ENCODE measurements around the gene METTL9.
"Not testable (repeated sequence)": the region's sequence is repeated elsewhere in the genome, so short reads cannot be mapped to it uniquely, and the experiment has no call there.

The METTL9 gene

DNA sequence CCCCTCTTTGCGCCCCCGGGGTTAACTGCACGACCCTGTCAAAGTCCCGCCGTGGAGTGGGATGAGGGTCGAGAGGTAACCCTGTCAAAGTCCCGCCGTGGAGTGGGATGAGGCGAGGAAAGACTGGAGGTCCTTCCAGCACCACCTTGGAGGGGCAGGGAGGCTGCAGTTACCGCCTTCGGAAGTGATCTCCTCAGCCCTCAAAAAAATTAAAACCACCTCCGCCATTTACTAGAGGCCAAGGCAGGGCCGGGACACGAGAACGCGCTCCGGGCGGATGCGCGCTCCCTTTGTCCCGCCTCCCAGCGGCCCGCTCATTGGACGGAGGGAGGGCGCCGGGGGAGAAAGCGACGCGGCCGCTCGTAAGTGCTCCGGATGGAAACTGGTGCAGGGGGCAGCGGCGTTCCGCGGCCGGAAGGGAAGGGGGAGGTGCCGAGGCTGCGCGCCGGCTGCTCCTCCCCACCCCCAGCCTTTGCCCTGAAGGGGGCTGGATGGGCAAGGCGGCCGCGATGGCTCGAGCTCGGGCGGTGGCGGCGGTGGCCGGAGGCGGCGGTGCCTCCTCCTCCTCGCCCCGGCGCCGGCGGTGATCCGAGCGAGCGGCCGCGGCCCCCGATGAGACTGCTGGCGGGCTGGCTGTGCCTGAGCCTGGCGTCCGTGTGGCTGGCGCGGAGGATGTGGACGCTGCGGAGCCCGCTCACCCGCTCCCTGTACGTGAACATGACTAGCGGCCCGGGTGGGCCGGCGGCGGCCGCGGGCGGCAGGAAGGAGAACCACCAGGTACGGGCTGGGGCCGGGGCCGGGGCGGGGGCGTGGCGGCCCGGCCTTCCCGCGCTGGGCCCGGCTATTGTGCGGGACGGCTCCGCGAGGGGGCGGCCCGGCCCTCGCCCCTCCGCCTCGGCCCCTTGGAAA lies at the start of gene METTL9:
METTL9 (plus strand) TSS at position 456 of the 909 bp plus-strand sequence; CDS start at position 613, 157 bp downstream.
- peak; percentile 97 for DNase-seq (ENCODE audit: low read depth)

DNA sequence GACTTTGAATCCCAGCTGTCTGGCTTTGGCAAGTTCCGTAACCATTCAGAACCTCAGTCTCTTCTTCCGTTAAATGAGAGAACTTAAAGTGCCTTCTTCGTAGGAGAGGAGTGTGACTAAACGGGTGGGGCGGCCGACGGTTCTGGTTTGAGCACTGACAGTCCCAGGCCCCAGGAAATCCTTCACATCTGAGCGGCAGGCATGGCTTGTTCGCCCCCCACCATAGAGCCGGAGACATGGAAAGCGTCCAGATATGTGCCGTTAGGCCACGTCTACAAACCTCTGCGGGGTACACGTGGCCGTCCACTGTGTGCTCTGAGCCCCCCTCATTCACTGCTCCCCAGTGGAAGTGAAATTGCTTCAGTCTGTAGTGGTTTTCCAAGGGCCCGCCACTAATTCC lies 49.4 kb upstream of the METTL9 start:
- DNase-seq (ENCODE audit: low read depth) = not testable (repeated sequence)

DNA sequence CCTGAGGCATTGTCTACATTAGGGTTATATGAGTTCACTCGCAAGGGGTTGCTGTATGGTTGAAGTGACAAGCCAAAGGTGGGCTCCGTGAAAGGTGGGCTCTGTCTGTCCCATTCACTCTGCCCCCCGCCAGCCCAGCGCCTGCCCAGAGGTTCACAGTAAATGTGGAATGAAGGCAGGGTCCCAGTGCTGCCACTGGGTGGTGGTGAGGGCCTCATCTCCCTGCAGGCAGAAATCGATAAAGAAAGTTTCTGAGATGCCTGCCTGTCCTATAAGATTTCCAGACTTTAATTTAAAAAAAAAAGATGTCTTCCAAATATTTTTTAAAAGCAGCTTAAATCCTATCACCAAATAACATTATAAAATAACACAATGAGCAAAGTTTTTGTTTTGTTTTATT lies 48.9 kb upstream of the METTL9 start:
- DNase-seq (ENCODE audit: low read depth) = not testable (repeated sequence)

DNA sequence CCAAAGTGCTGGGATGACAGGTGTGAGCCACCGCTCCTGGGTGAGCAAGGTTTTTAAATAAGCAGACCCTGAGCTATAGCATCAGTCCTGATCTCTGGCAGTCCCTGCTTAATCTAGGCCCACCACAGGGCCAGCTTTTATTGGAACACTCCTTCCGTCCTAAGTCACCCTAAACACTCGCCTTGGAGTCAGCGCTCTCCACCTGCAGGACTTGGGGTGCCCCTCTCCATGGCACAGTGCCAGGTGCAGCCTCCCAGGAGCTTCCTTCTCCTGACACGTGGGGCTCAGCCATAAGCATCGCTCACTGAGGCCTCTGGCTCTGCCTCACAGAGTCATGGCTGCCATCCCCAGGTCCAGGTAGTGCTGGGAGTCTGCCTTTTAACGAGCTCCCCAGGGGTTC lies 48.3 kb upstream of the METTL9 start:
- not testable (repeated sequence) for DNase-seq (ENCODE audit: low read depth)

DNA sequence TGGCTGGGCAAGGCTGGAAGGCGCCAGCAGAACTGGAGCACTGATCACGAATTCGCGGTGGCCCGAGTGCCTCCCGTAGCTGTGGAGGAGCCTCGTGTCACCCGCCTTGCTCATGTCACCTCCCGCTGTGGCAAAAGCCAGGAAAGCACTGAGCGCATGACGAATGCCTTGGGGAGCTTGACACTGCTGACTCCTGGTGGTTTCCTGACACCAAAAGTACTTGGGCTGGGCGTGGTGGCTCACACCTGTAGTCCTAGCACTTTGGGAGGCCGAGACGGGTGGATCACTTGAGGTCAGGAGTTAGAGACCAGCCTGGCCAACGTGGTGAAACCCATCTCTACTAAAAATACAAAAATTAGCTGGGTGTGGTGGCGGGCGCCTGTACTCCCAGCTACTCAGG lies 47.8 kb upstream of the METTL9 start:
- DNase-seq (ENCODE audit: low read depth) = not testable (repeated sequence)

DNA sequence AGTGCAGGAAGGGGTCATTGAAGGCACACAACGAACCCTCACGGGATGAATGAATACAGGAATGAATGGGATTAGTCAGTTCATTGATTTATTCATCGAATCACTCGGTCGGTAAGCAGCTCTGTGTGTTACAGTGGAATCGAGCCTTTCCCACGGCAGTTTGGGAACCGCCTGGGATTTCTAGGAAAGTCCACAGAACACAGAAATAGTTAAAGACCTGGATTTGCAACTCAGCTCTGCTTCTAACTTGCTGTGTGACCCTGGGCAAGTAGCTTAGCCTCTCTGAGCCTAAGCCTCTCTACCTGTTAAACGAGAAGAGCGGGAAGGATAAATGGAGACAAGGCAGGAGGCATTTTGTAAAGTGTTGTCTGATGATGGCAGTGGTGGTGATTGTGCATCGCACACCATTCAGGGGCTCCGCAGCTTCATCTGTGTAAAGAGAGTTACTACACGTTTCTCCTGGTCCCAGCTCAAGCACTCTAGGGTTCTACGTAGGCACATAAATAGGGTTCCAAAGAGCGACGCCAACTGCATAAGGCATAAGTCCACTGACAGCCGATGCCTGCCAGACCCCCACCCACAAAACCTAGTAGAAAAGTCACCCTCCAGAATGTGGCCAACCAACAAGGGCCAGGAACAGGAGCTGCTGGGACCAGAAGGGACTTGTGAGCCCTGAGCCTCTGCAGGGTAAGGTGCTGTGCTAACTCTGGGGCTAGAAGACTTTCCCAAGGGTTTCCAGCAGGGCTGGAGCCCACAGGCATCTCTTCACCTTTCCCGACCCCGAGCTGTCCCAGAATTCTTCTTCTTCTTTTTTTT lies 45.7 kb upstream of the METTL9 start:
- not testable (repeated sequence) for DNase-seq (ENCODE audit: low read depth)

DNA sequence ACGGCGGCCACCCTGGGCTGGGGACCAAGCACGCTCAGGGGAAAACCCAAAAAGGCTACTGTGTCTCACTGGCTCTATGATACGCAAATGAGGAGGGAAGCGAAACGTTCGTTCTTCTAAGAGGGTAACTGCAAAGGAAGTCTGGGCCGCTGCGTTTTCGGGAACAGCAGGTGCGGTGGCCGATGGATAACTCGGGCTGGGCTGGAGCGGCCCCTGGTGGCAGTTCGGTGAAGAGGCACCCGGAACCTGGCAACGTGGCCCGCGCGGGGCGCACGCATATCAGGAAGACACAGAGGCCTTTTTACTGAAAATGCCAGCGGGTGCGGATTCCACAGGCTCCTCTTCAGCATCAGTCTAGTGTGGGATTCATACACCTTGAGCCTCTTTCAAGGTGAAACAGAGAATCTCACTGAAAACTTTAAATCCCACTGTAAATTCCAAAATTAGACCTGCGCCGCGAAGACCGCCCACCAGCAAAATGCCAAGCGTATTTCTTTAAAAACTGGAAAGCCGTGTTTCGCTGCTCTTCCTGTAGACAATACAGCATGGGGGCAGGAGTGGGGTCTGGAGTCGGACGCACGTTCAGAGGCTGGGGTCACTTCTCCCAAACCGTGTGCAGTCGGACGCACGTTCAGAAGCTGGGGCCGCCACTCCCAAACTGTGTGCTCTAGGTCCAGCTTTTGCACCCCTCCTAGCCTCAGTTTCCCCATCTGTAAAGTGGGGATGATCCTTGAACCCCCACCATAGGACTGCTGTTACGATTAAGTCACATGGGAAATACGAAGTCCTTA lies 44.4 kb upstream of the METTL9 start:
- DNase-seq (ENCODE audit: low read depth) = peak; percentile 67

DNA sequence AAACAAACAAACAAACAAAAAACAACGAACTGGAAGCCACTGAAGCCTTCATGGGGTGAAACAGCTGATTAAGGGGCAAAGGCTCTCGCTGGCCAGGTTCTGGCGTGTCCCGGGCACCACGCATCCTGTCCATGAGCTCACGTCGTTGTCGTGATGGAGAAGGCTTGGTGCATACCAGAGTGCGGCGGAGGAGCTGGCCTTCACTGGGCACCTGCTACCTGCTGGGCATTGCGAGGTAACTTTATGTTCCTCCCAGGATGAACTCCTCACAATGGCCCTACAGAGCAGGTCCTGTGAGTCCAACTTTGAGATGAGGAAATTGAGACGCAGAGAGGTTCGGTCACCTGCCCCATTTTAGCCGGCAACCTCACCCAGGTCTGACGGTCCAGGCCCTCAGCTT lies 43.8 kb upstream of the METTL9 start:
- not testable (repeated sequence) for DNase-seq (ENCODE audit: low read depth)

DNA sequence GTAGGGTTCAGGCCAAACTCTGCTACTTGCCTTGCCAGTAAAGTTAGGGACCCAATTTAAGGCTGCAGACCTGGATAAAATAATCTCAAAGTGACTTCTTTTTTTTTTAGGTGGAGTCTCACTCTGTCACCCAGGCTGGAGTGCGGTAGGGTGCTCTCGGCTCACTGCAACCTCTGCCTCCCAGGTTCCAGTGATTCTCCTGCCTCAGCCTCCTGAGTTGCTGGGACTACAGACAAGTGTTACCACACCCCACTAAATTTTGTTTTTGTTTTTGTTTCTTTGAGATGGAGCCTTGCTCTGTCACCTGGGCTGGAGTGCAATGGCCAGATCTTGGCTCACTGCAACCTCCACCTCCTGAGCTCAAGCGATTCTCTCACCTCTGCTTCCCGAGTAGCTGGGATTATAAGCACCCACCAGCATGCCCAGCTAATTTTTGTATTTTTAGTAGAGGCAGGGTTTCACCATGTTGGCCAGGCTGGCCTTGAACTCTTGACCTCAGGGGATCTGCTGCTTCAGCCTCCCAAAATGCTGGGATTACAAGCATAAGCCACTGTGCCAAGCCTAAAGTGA lies 43.3 kb upstream of the METTL9 start:
- DNase-seq (ENCODE audit: low read depth) = not testable (repeated sequence)

DNA sequence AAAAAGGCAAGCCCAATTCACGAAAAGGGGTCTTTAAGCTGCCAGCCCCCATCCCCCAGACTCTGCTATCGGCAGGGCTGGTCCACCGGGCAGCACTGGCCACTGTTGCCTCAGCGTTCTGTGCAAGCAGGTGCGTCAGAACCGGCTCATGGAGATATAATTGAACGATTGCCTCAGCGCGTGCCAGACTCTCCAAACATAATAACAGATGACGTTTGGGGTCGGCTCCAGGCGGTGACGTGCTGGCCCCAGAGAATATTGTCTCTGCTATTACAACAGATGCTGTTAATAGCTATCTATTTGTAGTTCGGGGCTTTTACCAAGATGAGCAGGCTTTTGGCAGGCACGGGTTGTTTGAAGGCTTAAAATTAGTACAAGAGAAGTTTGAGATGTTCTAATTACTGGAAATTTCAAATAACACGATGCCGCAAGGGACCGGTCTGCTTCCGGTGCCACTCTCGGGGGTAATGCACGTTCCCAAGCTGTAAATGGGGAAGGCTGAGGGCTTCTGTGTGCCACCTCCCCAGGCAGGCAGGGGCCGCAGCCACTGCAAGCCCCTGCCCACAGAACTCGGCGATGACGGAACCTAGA lies 42.6 kb upstream of the METTL9 start:
- peak; percentile 45 for DNase-seq (ENCODE audit: low read depth)

DNA sequence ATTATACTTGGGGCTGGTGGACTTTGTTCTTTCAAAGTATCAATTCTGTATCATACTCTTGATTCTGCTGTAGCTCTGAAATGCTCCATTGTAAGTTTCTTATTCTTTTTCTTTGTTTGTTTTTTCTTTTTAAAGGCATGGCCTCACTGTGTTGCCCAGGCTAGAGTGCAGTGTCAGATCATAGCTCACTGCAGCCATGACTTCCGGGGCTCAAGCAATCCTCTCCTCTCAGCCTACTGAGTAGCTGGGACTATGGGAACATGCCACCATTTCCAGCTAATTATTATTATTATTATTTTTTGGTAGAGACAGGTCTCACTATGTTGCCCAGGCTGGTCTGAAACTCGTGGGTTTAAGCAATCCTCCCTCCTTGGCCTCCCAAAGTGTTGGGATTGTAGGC lies 38.9 kb upstream of the METTL9 start:
- no peak for DNase-seq (ENCODE audit: low read depth)

DNA sequence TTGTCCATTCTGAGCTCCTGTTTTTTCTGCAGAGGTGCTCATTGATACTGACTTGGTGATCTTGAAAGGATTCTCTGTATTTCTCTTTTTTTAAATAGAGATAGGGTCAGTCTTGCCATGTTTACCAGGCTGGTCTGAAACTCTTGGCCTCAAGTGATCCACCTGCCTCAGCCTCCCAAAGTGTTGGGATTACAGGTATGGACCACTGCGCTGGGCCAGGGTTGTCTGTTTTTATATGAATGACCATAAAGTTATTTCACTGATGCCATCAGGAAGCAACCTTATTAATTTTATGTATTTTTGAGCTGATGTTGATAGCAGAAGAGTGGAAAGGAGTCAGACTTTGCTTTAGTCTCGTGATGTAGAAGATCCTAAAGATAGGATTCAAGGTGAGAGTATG lies 35.7 kb upstream of the METTL9 start:
- no peak for DNase-seq (ENCODE audit: low read depth)

DNA sequence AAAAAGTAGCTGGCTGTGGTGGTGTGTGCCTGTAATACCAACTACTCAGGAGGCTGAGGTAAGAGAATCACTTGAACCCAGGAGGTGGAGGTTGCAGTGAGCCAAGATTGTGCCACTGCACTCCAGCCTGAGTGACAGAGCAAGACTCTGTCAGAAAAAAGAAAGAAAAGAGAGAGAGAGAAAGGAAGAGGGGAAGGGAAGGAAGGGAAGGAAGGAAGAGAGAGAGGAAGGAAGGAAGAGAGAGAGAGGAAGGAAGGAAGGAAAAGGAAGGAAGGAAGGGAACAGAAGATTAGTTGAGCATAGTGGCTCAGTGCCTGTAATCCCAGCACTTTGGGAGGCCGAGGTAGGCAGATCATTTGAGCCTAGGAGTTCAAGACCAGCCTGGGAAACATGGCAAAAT lies 35.0 kb upstream of the METTL9 start:
- not testable (repeated sequence) for DNase-seq (ENCODE audit: low read depth)

DNA sequence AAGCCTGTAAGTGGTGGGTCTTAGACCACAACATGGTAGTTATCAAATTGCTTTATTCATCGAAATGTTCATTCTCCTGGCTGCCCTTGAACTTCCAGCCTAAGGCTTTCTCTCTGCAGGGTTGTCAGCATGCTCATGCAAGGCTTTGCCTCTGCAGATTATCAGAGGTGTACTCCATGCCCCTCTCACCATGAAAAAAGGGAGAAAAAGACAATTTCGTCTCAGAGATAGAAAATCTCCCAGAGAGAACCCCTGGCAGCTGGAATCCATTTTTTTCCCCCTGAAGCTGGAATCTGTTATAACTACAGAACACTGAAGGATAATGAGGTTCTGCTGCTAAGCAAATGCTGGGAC lies 33.9 kb upstream of the METTL9 start:
- no peak for DNase-seq (ENCODE audit: low read depth)

DNA sequence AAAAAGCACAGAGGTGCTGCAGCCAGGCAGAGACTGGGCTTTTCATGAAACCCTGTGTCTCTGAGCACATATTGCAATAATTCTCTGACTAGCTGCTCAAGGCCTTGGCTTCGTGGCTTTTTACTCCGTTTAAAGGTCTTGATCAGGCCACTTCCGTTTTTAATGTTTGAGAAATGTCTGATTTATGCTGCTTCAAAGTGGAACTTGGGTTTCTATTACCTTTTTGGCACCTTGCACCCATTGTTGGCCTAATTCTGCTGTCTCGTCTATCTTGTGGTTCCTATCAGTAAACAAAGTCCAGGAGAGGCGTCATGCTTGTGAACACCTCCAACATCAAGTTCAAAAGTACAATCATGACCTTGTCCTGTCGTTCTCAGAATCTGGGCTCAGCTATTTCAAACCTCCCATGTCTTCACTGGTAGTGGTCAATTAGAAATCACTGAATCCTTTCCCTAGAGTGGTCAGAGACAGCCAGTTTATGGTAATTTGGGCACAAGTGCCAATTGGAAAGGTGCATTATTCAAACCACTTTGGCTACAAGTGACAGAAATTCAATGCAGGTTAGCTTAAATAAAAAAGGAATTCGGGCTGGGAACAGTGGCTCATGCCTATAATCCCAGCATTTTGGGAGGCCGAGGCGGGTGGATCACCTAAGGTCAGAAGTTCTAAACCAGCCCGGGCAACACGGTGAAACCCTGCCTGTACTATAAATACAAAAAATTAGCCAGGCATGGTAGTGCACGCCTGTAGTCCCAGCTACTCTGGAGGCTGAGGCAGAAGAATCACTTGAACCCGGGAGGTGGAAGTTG lies 33.3 kb upstream of the METTL9 start:
- peak; percentile 18 for DNase-seq (ENCODE audit: low read depth)

DNA sequence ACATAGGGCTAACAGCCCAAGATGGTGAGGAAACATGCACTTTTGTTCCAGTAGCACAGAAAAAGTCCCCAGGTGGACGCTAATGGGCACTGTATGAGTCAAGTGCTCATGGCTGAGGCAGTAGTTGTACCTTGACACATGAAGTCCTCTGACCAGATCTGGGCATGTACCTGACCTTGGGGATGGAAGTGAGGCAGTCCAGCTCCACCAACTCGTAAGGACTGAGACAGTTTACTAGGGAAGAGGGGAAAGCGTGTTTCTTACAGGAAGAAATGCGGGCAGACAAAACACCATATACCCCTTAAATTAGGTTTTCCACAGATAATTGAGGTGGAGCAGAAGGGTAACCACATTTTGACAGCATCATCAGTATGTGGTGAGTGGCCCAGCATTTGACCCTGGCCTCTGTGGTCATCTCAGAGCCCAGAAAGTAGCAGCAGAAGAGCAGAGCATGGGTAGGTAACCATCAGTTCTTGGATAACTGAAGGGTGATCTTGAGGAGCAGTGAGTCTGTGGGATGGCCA lies 32.4 kb upstream of the METTL9 start:
- no peak for DNase-seq (ENCODE audit: low read depth)

DNA sequence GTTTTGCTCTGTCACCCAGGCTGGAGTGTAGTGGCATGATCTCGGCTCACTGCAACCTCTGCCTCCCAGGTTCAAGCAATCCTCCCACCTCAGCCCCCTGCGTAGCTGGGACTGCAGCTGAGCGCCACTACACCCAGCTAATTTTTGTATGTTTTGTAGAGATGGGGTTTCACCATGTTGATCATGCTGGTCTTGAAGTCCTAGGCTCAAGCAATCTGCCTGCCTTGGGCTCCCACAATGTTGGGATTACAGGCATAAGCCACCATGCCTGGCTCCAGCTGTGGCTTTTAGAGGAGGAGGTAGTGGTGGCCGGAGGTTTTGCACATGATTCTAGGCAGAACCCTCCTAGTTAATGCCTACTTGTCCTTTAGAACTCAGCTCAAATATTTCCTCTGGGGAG lies 31.9 kb upstream of the METTL9 start:
- not testable (repeated sequence) for DNase-seq (ENCODE audit: low read depth)

DNA sequence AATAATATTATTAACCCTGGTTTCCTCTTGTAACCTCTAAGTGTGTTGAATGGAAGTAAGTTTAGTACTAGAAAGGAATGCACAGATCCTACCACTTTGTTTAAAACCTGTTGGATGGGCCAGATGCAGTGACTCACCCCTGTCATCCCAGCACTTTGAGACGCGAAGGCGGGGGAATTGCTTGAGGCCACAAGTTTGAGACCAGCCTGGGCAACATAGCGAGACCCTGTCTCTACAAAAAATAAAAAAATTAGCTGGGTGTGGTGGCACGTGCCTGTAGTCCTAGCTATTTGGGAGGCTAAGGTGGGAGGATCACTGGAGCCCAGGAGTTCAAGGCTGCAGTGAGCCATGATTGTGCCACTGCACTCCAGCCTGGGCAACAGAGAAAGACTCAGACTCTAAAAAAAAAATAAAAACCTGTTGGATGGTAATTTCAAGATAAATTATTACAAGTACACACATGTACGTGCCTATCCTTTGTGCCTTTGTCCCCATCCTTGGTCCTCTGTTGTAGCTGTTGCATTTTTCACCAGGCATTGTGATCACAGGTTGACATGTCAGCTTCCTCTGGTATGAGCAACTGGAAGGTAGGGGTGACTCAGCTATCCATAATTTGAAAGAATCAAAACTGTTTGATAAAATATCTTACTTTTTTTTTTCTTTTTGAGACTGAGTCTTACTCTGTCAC lies 30.7 kb upstream of the METTL9 start:
- DNase-seq (ENCODE audit: low read depth) = no peak

DNA sequence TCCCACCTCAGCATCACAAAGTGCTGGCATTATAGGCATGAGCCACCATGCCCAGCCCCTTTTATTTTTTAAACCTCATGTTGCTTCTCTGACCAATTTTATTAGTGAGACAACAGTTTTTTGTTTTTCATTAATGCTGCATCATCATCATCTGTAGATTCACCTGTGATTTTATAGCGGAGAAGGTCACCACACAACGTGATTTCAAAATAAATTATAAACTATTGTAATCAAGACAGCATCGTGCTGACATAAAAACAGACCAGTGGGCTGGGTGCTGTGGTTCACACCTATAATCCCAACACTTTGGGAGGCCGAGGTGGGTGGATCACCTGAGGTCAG lies 28.7 kb upstream of the METTL9 start:
- DNase-seq (ENCODE audit: low read depth) = no peak

DNA sequence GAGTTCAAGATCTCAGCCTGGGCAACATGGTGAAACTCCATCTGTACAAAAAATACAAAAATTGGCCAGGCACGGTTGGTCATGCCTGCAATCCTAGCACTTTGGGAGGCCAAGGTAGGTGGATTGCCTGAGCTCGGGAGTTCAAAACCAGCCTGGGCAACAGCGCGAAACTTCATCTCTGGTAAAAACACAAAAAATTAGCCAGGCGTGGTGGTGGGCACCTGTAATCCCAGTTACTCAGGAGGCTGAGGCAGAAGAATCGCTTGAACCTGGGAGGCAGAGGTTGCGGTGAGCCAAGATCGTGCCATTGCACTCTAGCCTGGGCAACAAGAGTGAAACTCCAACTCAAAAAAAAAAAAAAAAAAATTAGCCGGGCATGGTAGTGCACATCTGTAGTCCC lies 25.9 kb upstream of the METTL9 start:
- not testable (repeated sequence) for DNase-seq (ENCODE audit: low read depth)
